Measurements from ENCODE around the gene BAG3.

GRCh38 chr10:119640875-119641526 lies 10.2 kb upstream of the BAG3 start:
- no peak for TF ChIP-seq SIN3A (IDR thresholded peaks at IDR 0.05; ENCODE audit: borderline replicate concordance, insufficient read depth, low read depth, low read length)
- no peak for TF ChIP-seq CTCF (IDR thresholded peaks at IDR 0.05)
- TF ChIP-seq POLR2AphosphoS5 (IDR thresholded peaks at IDR 0.05; ENCODE audit: low read depth, low read length): no peak
- no peak for TF ChIP-seq REST (IDR thresholded peaks at IDR 0.05; ENCODE audit: insufficient read depth in 1 of 2, low read depth in 2 of 2, low read length in 1 of 2)
- no peak for TF ChIP-seq TCF7L2 (IDR thresholded peaks at IDR 0.05; ENCODE audit: low read depth, low read length)

Data from Panc1 (cell line).